HG03442 (cell line): ENCODE results near the gene CFHR4.
"Not testable (repeated sequence)": the region's sequence is repeated elsewhere in the genome, so short reads cannot be mapped to it uniquely, and the experiment has no call there.

Experiments
- ATAC-seq: cut with Tn5 transposase; IDR thresholded peaks from one replicate; pipeline ENCODE4 v1.9.1; 2021; ENCODE audit warnings: mild to moderate bottlenecking, moderate library complexity; ENCODE audit not compliant: unreplicated experiment

The CFHR4 gene

GRCh38 chr1:196887515-196888239 is at the start of gene CFHR4:
TSS of gene CFHR4 (plus strand) at chr1:196888052. CDS start at chr1:196888151, 99 bp downstream.
- ATAC-seq, result peak; percentile 98

GRCh38 chr1:196849613-196850492 is 38.0 kb upstream of the CFHR4 start:
- ATAC-seq, result not testable (repeated sequence)

- ATAC-seq, result no peak
These were observed 31.8 kb upstream of the CFHR4 start for GRCh38 chr1:196856053-196856452.

GRCh38 chr1:196857188-196857587 is 30.7 kb upstream of the CFHR4 start:
- no peak for ATAC-seq

- ATAC-seq, result no peak
These were observed 29.0 kb upstream of the CFHR4 start for GRCh38 chr1:196858811-196859210.

- no peak for ATAC-seq
These were observed 27.4 kb upstream of the CFHR4 start for GRCh38 chr1:196860323-196860884.

- no peak for ATAC-seq
These were observed 26.4 kb upstream of the CFHR4 start for GRCh38 chr1:196861429-196861828.

- ATAC-seq, result no peak
These were observed 20.9 kb upstream of the CFHR4 start for GRCh38 chr1:196866974-196867373.

GRCh38 chr1:196873385-196873784 is 14.5 kb upstream of the CFHR4 start:
- ATAC-seq, result no peak

GRCh38 chr1:196875935-196876334 is 11.9 kb upstream of the CFHR4 start:
- no peak for ATAC-seq

- ATAC-seq, result no peak
These were observed 9.9 kb upstream of the CFHR4 start for GRCh38 chr1:196877964-196878363.

GRCh38 chr1:196886560-196886959 is 1.3 kb upstream of the CFHR4 start:
- not testable (repeated sequence) for ATAC-seq

GRCh38 chr1:196890668-196891067 is 2.8 kb downstream of the CFHR4 start:
- no peak for ATAC-seq

- no peak for ATAC-seq
These were observed 3.4 kb downstream of the CFHR4 start for GRCh38 chr1:196891251-196891650.

GRCh38 chr1:196896355-196896754 is 8.5 kb downstream of the CFHR4 start:
- ATAC-seq, result no peak

- no peak for ATAC-seq
These were observed 9.4 kb downstream of the CFHR4 start for GRCh38 chr1:196897158-196897828.

GRCh38 chr1:196902344-196902743 is 14.5 kb downstream of the CFHR4 start:
- ATAC-seq, result no peak

GRCh38 chr1:196910215-196910614 is 22.4 kb downstream of the CFHR4 start:
- no peak for ATAC-seq

GRCh38 chr1:196912283-196912682 is 24.4 kb downstream of the CFHR4 start:
- ATAC-seq, result not testable (repeated sequence)

GRCh38 chr1:196926839-196927238 is 39.0 kb downstream of the CFHR4 start:
- ATAC-seq, result not testable (repeated sequence)

- not testable (repeated sequence) for ATAC-seq
These were observed 45.0 kb downstream of the CFHR4 start for GRCh38 chr1:196932853-196933252.
